SU-DHL-6 (cell line): ENCODE measurements around the gene GDF7.

ENCODE experiments used
- H2AFZ ChIP-seq: fragments of 200-600 bp; sonication (generic); 2 replicates; pipeline ENCODE4 v1.6.1; 2014; ENCODE audit warnings: low read depth, mild to moderate bottlenecking, moderate library complexity, mixed read lengths, antibody characterized with exemption, low read length; ENCODE audit not compliant: severe bottlenecking
- H3F3A ChIP-seq: fragments of 200-600 bp; shearing (Covaris generic); 2 replicates; pipeline ENCODE4 v1.6.0; 2016; ENCODE audit warnings: antibody characterized with exemption, mild to moderate bottlenecking; ENCODE audit not compliant: insufficient read depth
- H3K27ac ChIP-seq: fragments of 200-600 bp; sonication (generic); 2 replicates; pipeline ENCODE4 v1.5.1; 2016; ENCODE audit warnings: low read depth, mild to moderate bottlenecking, low read length, moderate library complexity, mixed read lengths
- H3K27me3 ChIP-seq: fragments of 200-600 bp; sonication (generic), shearing (Covaris generic); 2 replicates; pipeline ENCODE4 v1.6.0; 2014; ENCODE audit warnings: mild to moderate bottlenecking, low read length
- H3K36me3 ChIP-seq: fragments of 200-600 bp; sonication (generic); 2 replicates; pipeline ENCODE4 v1.6.1; 2014; ENCODE audit warnings: mild to moderate bottlenecking, low read length, mixed read lengths
- H3K4me2 ChIP-seq: fragments of 300-600, 200-600 bp; shearing (Covaris generic), sonication (generic); 2 replicates; pipeline ENCODE4 v1.6.0; 2014; ENCODE audit warnings: low read length, low read depth, mild to moderate bottlenecking; ENCODE audit not compliant: poor library complexity, severe bottlenecking
- H3K4me3 ChIP-seq: fragments of 200-600 bp; sonication (generic); 2 replicates; pipeline ENCODE4 v1.5.1; 2014; ENCODE audit warnings: antibody characterized with exemption, low read length, mild to moderate bottlenecking, mixed read lengths; ENCODE audit not compliant: insufficient read depth, poor library complexity, severe bottlenecking
- H3K79me2 ChIP-seq: fragments of 200-600 bp; sonication (generic); 2 replicates; pipeline ENCODE4 v1.6.1; 2014; ENCODE audit warnings: mild to moderate bottlenecking, low read length, moderate library complexity; ENCODE audit not compliant: insufficient read depth
- H3K9ac ChIP-seq: fragments of 200-600 bp; sonication (generic); 2 replicates; pipeline ENCODE4 v1.7.0; 2014; ENCODE audit warnings: mild to moderate bottlenecking, low read length
- H3K9me2 ChIP-seq: fragments of 200-600 bp; sonication (generic); replicated peaks from 2 replicates; pipeline ENCODE4 v1.6.1; 2014; ENCODE audit warnings: low read length; ENCODE audit not compliant: insufficient read depth
- H3K9me3 ChIP-seq: fragments of 200-600 bp; sonication (generic); 2 replicates; pipeline ENCODE4 v1.6.1; 2014; ENCODE audit warnings: low read length, mixed read lengths; ENCODE audit not compliant: insufficient read depth
- H4K20me1 ChIP-seq: fragments of 200-600 bp; sonication (generic); 2 replicates; pipeline ENCODE4 v1.6.1; 2014; ENCODE audit warnings: low read depth, mild to moderate bottlenecking, antibody characterized with exemption, low read length, moderate library complexity, mixed read lengths
- CTCF ChIP-seq: fragments of 200-600 bp; sonication (generic); IDR thresholded peaks from one replicate; pipeline ENCODE4 v1.5.1; 2017; ENCODE audit warnings: antibody characterized with exemption, mild to moderate bottlenecking, low read length, moderate library complexity; ENCODE audit not compliant: insufficient read depth, poor library complexity, severe bottlenecking
- EZH2phosphoT487 ChIP-seq: fragments of 200-600 bp; sonication (generic), shearing (Covaris generic); conservative IDR thresholded peaks from 2 replicates; pipeline ENCODE4 v1.6.1; 2018; ENCODE audit warnings: mild to moderate bottlenecking, antibody characterized with exemption, low read length, moderate library complexity, mixed read lengths

GDF7 gene

GRCh38 chr2:20724500-20725053 is 57.6 kb downstream of the GDF7 start:
- H3K79me2 ChIP-seq: peaks cover 6% of the 10 kb centered on the region; the same call in 1 of the 2 replicates
- no peak overlapping the region for H3K4me3 ChIP-seq
- TF ChIP-seq EZH2phosphoT487 (no peak), CTCF (no peak)
- no peak overlapping the region for H3K27ac ChIP-seq
- H3K9me3 ChIP-seq: no peaks in the 10 kb centered on the region
- H3K9ac ChIP-seq: no peak overlapping the region
- H3K4me2 ChIP-seq: no peak overlapping the region
- no peaks in the 10 kb centered on the region; the same call in 1 of the 2 replicates for H3K36me3 ChIP-seq
- H2AFZ ChIP-seq: no peak overlapping the region
- no peaks in the 10 kb centered on the region for H4K20me1 ChIP-seq
- no peaks in the 10 kb centered on the region for H3F3A ChIP-seq
- H3K9me2 ChIP-seq: no peaks in the 10 kb centered on the region
- H3K27me3 ChIP-seq: no peaks in the 10 kb centered on the region

GRCh38 chr2:20725782-20726181 is 58.8 kb downstream of the GDF7 start:
- H3K27me3 ChIP-seq: no peaks in the 10 kb centered on the region
- H3K9me3 ChIP-seq: no peaks in the 10 kb centered on the region
- no peak overlapping the region for H3K9ac ChIP-seq
- no peaks in the 10 kb centered on the region; the same call in 1 of the 2 replicates for H3K36me3 ChIP-seq
- H3K4me2 ChIP-seq: no peak overlapping the region
- H4K20me1 ChIP-seq: no peaks in the 10 kb centered on the region
- no peak overlapping the region for H3K27ac ChIP-seq
- H2AFZ ChIP-seq: no peak overlapping the region
- no peak for TF ChIP-seq EZH2phosphoT487
- no peak for TF ChIP-seq CTCF
- no peaks in the 10 kb centered on the region for H3K9me2 ChIP-seq
- no peaks in the 10 kb centered on the region; the same call in 1 of the 2 replicates for H3K79me2 ChIP-seq
- no peak overlapping the region for H3K4me3 ChIP-seq
- H3F3A ChIP-seq: no peaks in the 10 kb centered on the region

- no peak for TF ChIP-seq CTCF
- no peak for TF ChIP-seq EZH2phosphoT487
These were observed 60.0 kb downstream of the GDF7 start for GRCh38 chr2:20726913-20727312.

More at GRCh38 chr2:20726913-20727312, 60.0 kb downstream of the GDF7 start:
- Histone ChIP-seq H3K79me2 (no peaks in the 10 kb centered on the region), H3K9me2 (no peaks in the 10 kb centered on the region), H3K4me3 (no peak overlapping the region), H3K4me2 (no peak overlapping the region), H3F3A (no peaks in the 10 kb centered on the region), H2AFZ (no peak overlapping the region), H3K9ac (no peak overlapping the region), H3K27me3 (no peaks in the 10 kb centered on the region), H3K36me3 (peaks cover 3% of the 10 kb centered on the region; the same call in 1 of the 2 replicates), H3K27ac (no peak overlapping the region), H3K9me3 (no peaks in the 10 kb centered on the region), H4K20me1 (no peaks in the 10 kb centered on the region)
